ENCODE measurements around the gene SPTB.

- no peak for TF ChIP-seq CTCF (IDR thresholded peaks at IDR 0.05; ENCODE audit: low read length)
- no peak for TF ChIP-seq EZH2 (optimal IDR thresholded peaks at IDR 0.05; ENCODE audit: low read depth, low read length)
These were observed 111.2 kb downstream of the SPTB start for GRCh38 chr14:64768401-64769095.
